Camera-type eye (tissue), 1 donor: ENCODE data around the gene PISD. TPM values are rescaled to one million over a fixed set of nuclear protein-coding genes. Genes with fewer than 3 reads are reported as not detected.

Source experiments
- total RNA-seq: library from RNA; depleted of rRNA; stranded (reverse); fragments of >200 nt; gene quantifications from one replicate; pipeline ENCODE4 v1.2.3, GENCODE V29; 2014

The PISD gene
- 45.3 TPM for total RNA-seq

GRCh38 chr22:31661851-31662667, at the start of gene PISD:
Gene PISD (minus strand): TSS chr22:31662215. CDS start chr22:31662208, 7 bp downstream.

Other genes with a start within 250 kb of the PISD start
- 17.7 TPM for gene EIF4ENIF1, start 172.4 kb downstream of the PISD start, total RNA-seq
- gene SFI1, start 165.7 kb downstream of the PISD start, total RNA-seq, result 37.3 TPM
- 40.0 TPM for gene PRR14L, start 87.9 kb upstream of the PISD start, total RNA-seq
- gene DEPDC5, start 91.8 kb upstream of the PISD start, total RNA-seq, result 38.2 TPM